ENCODE data around the gene LTA.

The LTA gene

DNA sequence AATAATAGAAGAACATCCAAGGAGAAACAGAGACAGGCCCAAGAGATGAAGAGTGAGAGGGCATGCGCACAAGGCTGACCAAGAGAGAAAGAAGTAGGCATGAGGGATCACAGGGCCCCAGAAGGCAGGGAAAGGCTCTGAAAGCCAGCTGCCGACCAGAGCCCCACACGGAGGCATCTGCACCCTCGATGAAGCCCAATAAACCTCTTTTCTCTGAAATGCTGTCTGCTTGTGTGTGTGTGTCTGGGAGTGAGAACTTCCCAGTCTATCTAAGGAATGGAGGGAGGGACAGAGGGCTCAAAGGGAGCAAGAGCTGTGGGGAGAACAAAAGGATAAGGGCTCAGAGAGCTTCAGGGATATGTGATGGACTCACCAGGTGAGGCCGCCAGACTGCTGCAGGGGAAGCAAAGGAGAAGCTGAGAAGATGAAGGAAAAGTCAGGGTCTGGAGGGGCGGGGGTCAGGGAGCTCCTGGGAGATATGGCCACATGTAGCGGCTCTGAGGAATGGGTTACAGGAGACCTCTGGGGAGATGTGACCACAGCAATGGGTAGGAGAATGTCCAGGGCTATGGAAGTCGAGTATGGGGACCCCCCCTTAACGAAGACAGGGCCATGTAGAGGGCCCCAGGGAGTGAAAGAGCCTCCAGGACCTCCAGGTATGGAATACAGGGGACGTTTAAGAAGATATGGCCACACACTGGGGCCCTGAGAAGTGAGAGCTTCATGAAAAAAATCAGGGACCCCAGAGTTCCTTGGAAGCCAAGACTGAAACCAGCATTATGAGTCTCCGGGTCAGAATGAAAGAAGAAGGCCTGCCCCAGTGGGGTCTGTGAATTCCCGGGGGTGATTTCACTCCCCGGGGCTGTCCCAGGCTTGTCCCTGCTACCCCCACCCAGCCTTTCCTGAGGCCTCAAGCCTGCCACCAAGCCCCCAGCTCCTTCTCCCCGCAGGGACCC is 2.3 kb downstream of the LTA start:
- no peak overlapping the region for H3K27ac ChIP-seq (ENCODE audit: low read depth, low read length, severe bottlenecking)
- WGBS, 2 experiments (ENCODE audit: insufficient coverage in 2 of 2): 91 to 92% methylated on average over 11 to 12 of the region's 14 CpGs
- H3K36me3 ChIP-seq (ENCODE audit: control insufficient read depth, insufficient read depth, low read length): no peaks in the 10 kb centered on the region
- peaks cover 11% of the 10 kb centered on the region for H3K4me1 ChIP-seq (ENCODE audit: control insufficient read depth, insufficient read depth, low read length, poor library complexity, severe bottlenecking)
- H3K9me3 ChIP-seq (ENCODE audit: control insufficient read depth, low read length): no peaks in the 10 kb centered on the region
- H3K4me3 ChIP-seq (ENCODE audit: extremely low read depth, insufficient read depth, low read length, poor library complexity, severe bottlenecking): no peak overlapping the region

DNA sequence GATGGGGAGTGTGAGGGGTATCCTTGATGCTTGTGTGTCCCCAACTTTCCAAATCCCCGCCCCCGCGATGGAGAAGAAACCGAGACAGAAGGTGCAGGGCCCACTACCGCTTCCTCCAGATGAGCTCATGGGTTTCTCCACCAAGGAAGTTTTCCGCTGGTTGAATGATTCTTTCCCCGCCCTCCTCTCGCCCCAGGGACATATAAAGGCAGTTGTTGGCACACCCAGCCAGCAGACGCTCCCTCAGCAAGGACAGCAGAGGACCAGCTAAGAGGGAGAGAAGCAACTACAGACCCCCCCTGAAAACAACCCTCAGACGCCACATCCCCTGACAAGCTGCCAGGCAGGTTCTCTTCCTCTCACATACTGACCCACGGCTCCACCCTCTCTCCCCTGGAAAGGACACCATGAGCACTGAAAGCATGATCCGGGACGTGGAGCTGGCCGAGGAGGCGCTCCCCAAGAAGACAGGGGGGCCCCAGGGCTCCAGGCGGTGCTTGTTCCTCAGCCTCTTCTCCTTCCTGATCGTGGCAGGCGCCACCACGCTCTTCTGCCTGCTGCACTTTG is 3.3 kb downstream of the LTA start, which contains the start of gene TNF:
Gene TNF, plus strand, starts transcription at position 231 of the 567 bp plus-strand sequence. Its CDS starts 177 bp downstream, at position 408.
- Histone ChIP-seq H3K4me1 (ENCODE audit: control insufficient read depth, insufficient read depth, low read length, poor library complexity, severe bottlenecking) (peaks cover 11% of the 10 kb centered on the region), H3K9me3 (ENCODE audit: control insufficient read depth, low read length) (no peaks in the 10 kb centered on the region), H3K27ac (ENCODE audit: low read depth, low read length, severe bottlenecking) (no peak within 1 kb of the TSS), H3K4me3 (ENCODE audit: extremely low read depth, insufficient read depth, low read length, poor library complexity, severe bottlenecking) (no peak within 1 kb of the TSS), H3K36me3 (ENCODE audit: control insufficient read depth, insufficient read depth, low read length) (no peaks in the 10 kb centered on the region)
- 95 to 96% methylated on average over 14 to 18 of the region's 19 CpGs for WGBS, 2 experiments (ENCODE audit: insufficient coverage in 2 of 2)

DNA sequence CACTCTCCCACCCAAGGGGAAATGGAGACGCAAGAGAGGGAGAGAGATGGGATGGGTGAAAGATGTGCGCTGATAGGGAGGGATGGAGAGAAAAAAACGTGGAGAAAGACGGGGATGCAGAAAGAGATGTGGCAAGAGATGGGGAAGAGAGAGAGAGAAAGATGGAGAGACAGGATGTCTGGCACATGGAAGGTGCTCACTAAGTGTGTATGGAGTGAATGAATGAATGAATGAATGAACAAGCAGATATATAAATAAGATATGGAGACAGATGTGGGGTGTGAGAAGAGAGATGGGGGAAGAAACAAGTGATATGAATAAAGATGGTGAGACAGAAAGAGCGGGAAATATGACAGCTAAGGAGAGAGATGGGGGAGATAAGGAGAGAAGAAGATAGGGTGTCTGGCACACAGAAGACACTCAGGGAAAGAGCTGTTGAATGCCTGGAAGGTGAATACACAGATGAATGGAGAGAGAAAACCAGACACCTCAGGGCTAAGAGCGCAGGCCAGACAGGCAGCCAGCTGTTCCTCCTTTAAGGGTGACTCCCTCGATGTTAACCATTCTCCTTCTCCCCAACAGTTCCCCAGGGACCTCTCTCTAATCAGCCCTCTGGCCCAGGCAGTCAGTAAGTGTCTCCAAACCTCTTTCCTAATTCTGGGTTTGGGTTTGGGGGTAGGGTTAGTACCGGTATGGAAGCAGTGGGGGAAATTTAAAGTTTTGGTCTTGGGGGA is 4.0 kb downstream of the LTA start:
- Histone ChIP-seq H3K4me1 (ENCODE audit: control insufficient read depth, insufficient read depth, low read length, poor library complexity, severe bottlenecking) (peaks cover 11% of the 10 kb centered on the region), H3K27ac (ENCODE audit: low read depth, low read length, severe bottlenecking) (no peak overlapping the region), H3K4me3 (ENCODE audit: extremely low read depth, insufficient read depth, low read length, poor library complexity, severe bottlenecking) (no peak overlapping the region), H3K36me3 (ENCODE audit: control insufficient read depth, insufficient read depth, low read length) (no peaks in the 10 kb centered on the region), H3K9me3 (ENCODE audit: control insufficient read depth, low read length) (no peaks in the 10 kb centered on the region)
- 84 to 90% methylated on average over 4 to 6 of the region's 8 CpGs for WGBS, 2 experiments (ENCODE audit: insufficient coverage in 2 of 2)

DNA sequence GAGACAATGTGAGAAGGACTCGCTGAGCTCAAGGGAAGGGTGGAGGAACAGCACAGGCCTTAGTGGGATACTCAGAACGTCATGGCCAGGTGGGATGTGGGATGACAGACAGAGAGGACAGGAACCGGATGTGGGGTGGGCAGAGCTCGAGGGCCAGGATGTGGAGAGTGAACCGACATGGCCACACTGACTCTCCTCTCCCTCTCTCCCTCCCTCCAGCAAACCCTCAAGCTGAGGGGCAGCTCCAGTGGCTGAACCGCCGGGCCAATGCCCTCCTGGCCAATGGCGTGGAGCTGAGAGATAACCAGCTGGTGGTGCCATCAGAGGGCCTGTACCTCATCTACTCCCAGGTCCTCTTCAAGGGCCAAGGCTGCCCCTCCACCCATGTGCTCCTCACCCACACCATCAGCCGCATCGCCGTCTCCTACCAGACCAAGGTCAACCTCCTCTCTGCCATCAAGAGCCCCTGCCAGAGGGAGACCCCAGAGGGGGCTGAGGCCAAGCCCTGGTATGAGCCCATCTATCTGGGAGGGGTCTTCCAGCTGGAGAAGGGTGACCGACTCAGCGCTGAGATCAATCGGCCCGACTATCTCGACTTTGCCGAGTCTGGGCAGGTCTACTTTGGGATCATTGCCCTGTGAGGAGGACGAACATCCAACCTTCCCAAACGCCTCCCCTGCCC is 4.9 kb downstream of the LTA start:
- Histone ChIP-seq H3K36me3 (ENCODE audit: control insufficient read depth, insufficient read depth, low read length) (no peaks in the 10 kb centered on the region), H3K27ac (ENCODE audit: low read depth, low read length, severe bottlenecking) (no peak overlapping the region), H3K4me1 (ENCODE audit: control insufficient read depth, insufficient read depth, low read length, poor library complexity, severe bottlenecking) (peaks cover 15% of the 10 kb centered on the region), H3K9me3 (ENCODE audit: control insufficient read depth, low read length) (no peaks in the 10 kb centered on the region), H3K4me3 (ENCODE audit: extremely low read depth, insufficient read depth, low read length, poor library complexity, severe bottlenecking) (no peak overlapping the region)
- WGBS, 2 experiments (ENCODE audit: insufficient coverage in 2 of 2): 95 to 98% methylated on average over 8 to 18 of the region's 19 CpGs

DNA sequence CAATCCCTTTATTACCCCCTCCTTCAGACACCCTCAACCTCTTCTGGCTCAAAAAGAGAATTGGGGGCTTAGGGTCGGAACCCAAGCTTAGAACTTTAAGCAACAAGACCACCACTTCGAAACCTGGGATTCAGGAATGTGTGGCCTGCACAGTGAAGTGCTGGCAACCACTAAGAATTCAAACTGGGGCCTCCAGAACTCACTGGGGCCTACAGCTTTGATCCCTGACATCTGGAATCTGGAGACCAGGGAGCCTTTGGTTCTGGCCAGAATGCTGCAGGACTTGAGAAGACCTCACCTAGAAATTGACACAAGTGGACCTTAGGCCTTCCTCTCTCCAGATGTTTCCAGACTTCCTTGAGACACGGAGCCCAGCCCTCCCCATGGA is 5.5 kb downstream of the LTA start:
- Histone ChIP-seq H3K36me3 (ENCODE audit: control insufficient read depth, insufficient read depth, low read length) (no peaks in the 10 kb centered on the region), H3K27ac (ENCODE audit: low read depth, low read length, severe bottlenecking) (no peak overlapping the region), H3K4me3 (ENCODE audit: extremely low read depth, insufficient read depth, low read length, poor library complexity, severe bottlenecking) (no peak overlapping the region), H3K4me1 (ENCODE audit: control insufficient read depth, insufficient read depth, low read length, poor library complexity, severe bottlenecking) (peaks cover 16% of the 10 kb centered on the region), H3K9me3 (ENCODE audit: control insufficient read depth, low read length) (no peaks in the 10 kb centered on the region)
- 96 to 100% methylated on average over 2 of the region's 3 CpGs for WGBS, 2 experiments (ENCODE audit: insufficient coverage in 2 of 2)

DNA sequence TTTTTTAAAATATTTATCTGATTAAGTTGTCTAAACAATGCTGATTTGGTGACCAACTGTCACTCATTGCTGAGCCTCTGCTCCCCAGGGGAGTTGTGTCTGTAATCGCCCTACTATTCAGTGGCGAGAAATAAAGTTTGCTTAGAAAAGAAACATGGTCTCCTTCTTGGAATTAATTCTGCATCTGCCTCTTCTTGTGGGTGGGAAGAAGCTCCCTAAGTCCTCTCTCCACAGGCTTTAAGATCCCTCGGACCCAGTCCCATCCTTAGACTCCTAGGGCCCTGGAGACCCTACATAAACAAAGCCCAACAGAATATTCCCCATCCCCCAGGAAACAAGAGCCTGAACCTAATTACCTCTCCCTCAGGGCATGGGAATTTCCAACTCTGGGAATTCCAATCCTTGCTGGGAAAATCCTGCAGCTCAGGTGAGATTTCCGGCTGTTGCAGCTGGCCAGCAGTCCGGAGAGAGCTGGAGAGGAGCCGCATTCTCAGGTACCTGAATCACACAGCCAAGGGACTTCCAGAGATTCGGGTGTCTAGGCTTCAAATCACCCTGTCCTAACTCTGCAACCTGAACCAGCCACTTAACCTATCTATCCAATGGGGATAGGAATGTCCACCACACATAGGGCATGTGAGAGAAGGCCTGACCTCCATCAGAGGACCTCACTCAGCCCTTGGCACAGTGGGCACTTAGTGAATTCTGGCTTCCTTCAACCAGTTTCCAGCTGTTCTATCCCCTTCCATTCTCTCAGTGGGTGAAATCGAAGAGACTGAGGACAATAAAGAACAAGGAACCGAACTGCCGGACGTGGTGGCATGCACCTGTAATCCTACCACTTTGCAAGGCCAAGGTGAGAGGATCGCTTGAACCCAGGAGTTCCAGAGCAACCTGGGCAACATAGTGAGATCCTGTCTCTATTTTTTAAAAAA is 6.4 kb downstream of the LTA start:
- peaks cover 15% of the 10 kb centered on the region for H3K4me1 ChIP-seq (ENCODE audit: control insufficient read depth, insufficient read depth, low read length, poor library complexity, severe bottlenecking)
- H3K9me3 ChIP-seq (ENCODE audit: control insufficient read depth, low read length): no peaks in the 10 kb centered on the region
- H3K4me3 ChIP-seq (ENCODE audit: extremely low read depth, insufficient read depth, low read length, poor library complexity, severe bottlenecking): no peak overlapping the region
- no peak overlapping the region for H3K27ac ChIP-seq (ENCODE audit: low read depth, low read length, severe bottlenecking)
- WGBS, 2 experiments (ENCODE audit: insufficient coverage in 2 of 2): 88 to 91% methylated on average over 9 to 11 of the region's 12 CpGs
- H3K36me3 ChIP-seq (ENCODE audit: control insufficient read depth, insufficient read depth, low read length): no peaks in the 10 kb centered on the region

DNA sequence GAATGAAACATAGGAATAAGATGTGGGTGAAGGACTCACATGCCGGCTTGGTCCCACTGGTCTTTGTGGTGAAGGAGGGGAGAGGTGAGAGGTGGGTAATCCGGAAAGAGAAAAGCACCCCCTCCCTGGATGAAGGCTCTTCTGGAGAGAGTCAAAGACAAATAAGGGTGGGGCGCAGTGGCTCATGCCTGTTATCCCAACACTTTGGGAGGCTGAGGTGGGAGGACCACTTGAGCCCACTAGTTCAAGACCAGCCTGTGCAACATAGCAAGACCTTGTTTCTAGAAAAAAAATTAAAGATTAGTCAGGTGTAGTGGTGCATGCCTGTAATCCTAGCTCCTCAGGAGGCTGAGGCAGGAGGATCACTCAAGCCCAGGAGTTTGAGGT is 7.0 kb downstream of the LTA start:
- Histone ChIP-seq H3K4me3 (ENCODE audit: extremely low read depth, insufficient read depth, low read length, poor library complexity, severe bottlenecking) (no peak overlapping the region), H3K27ac (ENCODE audit: low read depth, low read length, severe bottlenecking) (no peak overlapping the region), H3K9me3 (ENCODE audit: control insufficient read depth, low read length) (no peaks in the 10 kb centered on the region), H3K4me1 (ENCODE audit: control insufficient read depth, insufficient read depth, low read length, poor library complexity, severe bottlenecking) (peaks cover 14% of the 10 kb centered on the region), H3K36me3 (ENCODE audit: control insufficient read depth, insufficient read depth, low read length) (no peaks in the 10 kb centered on the region)
- 95 to 96% methylated on average over 3 of the region's 3 CpGs for WGBS, 2 experiments (ENCODE audit: insufficient coverage in 2 of 2)

DNA sequence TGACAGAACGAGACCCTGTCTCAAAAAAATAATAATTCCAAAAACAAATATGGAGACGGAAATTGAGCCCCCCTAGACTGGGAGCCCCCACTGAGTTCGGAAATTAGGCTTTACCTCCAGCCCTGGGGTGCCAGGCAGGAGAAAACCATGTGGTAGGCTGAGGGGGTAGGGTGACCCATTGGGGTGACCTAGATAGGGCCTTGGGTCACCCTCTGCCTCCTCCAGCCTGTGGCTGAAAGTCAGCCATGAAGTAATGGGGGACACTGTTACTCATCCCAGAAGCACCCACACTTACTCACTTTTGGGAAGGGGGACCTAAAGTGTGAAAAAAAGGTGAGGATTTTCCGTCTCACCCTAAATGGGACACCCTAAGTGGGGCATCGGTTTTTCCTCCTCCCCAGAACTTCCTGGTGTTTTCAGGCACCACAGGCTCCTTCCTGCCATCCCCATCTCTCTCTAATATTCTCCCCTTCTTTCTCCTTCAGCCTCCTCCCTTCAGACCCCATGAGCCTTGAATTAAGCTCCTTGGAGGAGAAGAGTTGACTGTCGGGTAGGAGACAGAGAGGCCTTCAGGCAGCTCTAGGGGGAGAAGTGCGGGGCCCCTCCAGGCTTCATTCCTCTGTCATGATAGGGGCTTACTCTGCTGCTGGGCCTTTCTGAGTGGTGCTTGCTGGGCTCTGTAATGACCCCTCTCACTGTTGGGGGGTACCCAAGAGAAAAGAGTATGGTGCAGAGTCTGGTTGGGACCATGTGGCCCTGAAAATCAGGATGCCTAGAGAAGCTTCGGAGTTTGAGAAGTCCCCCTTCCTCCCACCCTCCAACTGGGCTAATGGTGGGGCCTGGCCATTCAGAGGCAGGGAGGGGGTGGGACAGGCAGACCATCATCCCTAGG is 7.7 kb downstream of the LTA start:
- Histone ChIP-seq H3K4me1 (ENCODE audit: control insufficient read depth, insufficient read depth, low read length, poor library complexity, severe bottlenecking) (peaks cover 14% of the 10 kb centered on the region), H3K9me3 (ENCODE audit: control insufficient read depth, low read length) (no peaks in the 10 kb centered on the region), H3K36me3 (ENCODE audit: control insufficient read depth, insufficient read depth, low read length) (no peaks in the 10 kb centered on the region), H3K27ac (ENCODE audit: low read depth, low read length, severe bottlenecking) (no peak overlapping the region), H3K4me3 (ENCODE audit: extremely low read depth, insufficient read depth, low read length, poor library complexity, severe bottlenecking) (no peak overlapping the region)
- WGBS, 2 experiments (ENCODE audit: insufficient coverage in 2 of 2): 84 to 100% methylated on average over 4 of the region's 8 CpGs

DNA sequence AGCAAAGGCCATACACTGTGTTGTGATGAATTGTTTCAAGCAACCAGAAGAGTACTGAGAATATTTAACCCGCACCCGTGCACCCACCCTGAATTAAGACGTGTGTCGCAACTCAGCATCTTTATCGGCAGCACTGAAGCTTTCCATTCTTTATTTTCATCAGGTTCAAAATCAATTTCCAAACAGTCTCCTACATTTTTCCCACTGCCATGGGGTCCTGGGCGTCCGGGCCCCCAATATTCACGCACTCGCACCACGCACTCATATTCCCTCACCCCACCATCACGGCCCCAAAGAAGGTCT is 8.3 kb downstream of the LTA start:
- Histone ChIP-seq H3K27ac (ENCODE audit: low read depth, low read length, severe bottlenecking) (no peak overlapping the region), H3K9me3 (ENCODE audit: control insufficient read depth, low read length) (no peaks in the 10 kb centered on the region)
- WGBS, 2 experiments (ENCODE audit: insufficient coverage in 2 of 2): 76 to 96% methylated on average over 8 to 11 of the region's 11 CpGs

More for the DNA sequence above, 8.3 kb downstream of the LTA start:
- H3K36me3 ChIP-seq (ENCODE audit: control insufficient read depth, insufficient read depth, low read length): no peaks in the 10 kb centered on the region
- H3K4me1 ChIP-seq (ENCODE audit: control insufficient read depth, insufficient read depth, low read length, poor library complexity, severe bottlenecking): peaks cover 14% of the 10 kb centered on the region
- peak overlapping the region; percentile 70 for H3K4me3 ChIP-seq (ENCODE audit: extremely low read depth, insufficient read depth, low read length, poor library complexity, severe bottlenecking)

All from mesodermal cell (in vitro differentiated cells).